Omental fat pad (tissue), 4 donors: ENCODE data around the gene CNOT10. TPM values are rescaled to one million over a fixed set of nuclear protein-coding genes. Genes with fewer than 3 reads are reported as not detected.

Source experiments
- ATAC-seq: fragments of 150-250 bp; one replicate; pipeline ENCODE4 v1.9.1; 2016; ENCODE audit warnings: mild to moderate bottlenecking, moderate library complexity; ENCODE audit not compliant: low FRiP score
- DNase-seq: peaks from one replicate; pipeline ENCODE4 v3.0.0-alpha.2; 2019; ENCODE audit warnings: low spot score
- total RNA-seq, 4 donors: library from RNA; depleted of rRNA; stranded (reverse); fragments of >200 nt; gene quantifications; one replicate each; pipeline ENCODE4 v1.1.0, GENCODE V29; 2016
- TF ChIP-seq, protein P1 (sequence below), 3 donors: fragments of 450-650 bp; IDR thresholded peaks; one replicate each; pipeline ENCODE4 v1.5.1; 2016 to 2017; ENCODE audit warnings: antibody characterized with exemption in 3 of 3, mild to moderate bottlenecking in 3 of 3, moderate library complexity in 2 of 3

Gene CNOT10
- total RNA-seq, 4 donors from 2014 or later, result 10.3 to 24.0 (median 19.8) TPM

DNA sequence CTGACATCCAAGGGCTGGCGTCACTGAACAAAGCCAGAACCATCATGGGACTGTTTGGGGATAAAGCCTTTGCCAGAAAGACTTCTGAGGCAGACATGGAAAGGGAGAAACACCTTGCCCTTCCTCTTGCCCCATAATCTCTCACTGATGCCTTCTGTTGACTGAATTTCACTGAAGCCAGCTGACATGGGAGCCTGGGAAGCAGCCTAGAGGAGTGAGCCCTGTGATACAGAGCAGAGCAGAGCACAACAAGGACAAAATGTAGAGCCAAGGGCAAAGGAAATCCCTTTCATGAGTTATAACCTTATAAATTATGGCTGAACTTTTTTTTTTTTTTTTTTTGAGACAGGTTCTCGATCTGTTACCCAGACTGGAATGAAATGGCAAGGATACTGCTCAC is 9.8 kb upstream of the CNOT10 start:
- TF ChIP-seq, protein P1, sequence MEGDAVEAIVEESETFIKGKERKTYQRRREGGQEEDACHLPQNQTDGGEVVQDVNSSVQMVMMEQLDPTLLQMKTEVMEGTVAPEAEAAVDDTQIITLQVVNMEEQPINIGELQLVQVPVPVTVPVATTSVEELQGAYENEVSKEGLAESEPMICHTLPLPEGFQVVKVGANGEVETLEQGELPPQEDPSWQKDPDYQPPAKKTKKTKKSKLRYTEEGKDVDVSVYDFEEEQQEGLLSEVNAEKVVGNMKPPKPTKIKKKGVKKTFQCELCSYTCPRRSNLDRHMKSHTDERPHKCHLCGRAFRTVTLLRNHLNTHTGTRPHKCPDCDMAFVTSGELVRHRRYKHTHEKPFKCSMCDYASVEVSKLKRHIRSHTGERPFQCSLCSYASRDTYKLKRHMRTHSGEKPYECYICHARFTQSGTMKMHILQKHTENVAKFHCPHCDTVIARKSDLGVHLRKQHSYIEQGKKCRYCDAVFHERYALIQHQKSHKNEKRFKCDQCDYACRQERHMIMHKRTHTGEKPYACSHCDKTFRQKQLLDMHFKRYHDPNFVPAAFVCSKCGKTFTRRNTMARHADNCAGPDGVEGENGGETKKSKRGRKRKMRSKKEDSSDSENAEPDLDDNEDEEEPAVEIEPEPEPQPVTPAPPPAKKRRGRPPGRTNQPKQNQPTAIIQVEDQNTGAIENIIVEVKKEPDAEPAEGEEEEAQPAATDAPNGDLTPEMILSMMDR (IDR thresholded peaks at IDR 0.05), result no peak
- DNase-seq (no peak), ATAC-seq (no peak)

DNA sequence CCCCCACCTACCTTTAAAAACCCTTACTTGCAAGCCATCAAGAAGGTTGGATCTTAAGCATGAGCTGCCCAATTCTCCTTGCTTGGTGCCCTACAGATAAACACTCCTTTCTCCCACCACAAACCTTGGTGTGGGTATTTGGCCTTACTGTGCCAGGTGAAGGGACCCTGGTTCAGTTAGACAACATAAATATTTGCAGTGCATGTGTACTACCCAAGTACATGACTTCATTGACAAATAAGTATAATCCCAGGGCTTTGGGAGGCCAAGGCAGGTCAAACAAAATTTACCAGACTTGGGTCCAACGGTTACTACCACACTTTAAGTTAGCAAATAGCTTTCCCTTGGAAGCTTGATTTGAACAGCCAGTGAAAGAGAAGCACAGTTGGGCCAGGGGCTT is 9.3 kb upstream of the CNOT10 start:
- DNase-seq, result no peak
- TF ChIP-seq, protein P1 (IDR thresholded peaks at IDR 0.05), result no peak
- no peak for ATAC-seq

DNA sequence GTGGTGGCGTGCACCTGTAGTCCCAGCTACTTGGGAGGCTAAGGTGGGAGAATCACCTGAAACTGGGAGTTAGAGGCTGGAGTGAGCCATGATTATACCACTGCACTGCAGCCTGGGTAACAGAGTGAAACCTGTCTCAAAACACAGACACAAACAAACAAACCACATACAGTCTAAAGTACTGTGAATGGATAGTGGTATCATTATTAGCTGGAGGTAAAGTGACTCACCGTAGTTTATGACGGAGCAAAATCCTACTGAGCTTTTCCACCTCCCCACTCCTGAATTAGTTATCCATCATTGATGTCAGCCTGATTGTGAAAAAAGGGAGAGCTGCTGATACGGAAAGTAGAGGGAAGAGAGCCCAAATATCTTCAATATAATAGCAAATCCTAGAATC is 3.2 kb upstream of the CNOT10 start:
- TF ChIP-seq, protein P1 (IDR thresholded peaks at IDR 0.05), result no peak
- no peak for ATAC-seq

DNA sequence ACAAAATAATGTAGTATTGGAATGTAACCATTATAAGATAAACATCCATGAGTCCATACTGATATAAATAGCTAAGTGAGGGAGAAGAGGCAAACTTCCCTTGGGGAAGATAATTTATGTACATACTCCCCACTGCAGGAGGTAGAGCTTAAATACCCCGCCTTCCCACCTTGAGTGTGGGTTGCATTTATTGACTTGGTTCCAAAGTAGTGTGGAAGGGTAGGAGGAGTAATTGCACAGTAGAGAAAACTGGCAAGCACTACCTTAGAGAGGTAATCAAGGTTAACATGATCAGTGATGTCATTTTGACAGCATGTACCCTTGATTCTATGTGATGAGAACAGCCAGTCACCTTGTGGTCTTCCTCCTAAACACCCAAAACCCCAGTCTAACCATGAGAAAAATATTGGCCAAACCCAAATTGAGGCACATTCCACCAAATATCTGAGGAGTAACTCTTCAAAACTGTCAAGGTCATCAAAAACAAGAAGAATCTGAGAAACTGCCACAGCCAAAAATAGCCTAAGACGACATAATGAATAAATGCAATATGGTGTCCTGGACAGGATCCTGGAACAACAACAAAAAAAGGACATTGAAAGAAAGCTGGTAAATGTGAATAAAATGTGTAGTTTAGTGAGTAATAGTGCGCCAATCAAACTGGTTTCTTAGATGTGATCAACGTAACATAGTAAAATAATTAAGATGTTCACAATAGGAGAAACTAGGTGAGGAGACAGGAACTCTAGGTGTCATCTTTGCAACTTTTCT is 774 bp upstream of the CNOT10 start:
- ATAC-seq, result no peak
- TF ChIP-seq, protein P1 (IDR thresholded peaks at IDR 0.05), result no peak

More for the DNA sequence above, 3.2 kb upstream of the CNOT10 start:
- DNase-seq, result no peak

DNA sequence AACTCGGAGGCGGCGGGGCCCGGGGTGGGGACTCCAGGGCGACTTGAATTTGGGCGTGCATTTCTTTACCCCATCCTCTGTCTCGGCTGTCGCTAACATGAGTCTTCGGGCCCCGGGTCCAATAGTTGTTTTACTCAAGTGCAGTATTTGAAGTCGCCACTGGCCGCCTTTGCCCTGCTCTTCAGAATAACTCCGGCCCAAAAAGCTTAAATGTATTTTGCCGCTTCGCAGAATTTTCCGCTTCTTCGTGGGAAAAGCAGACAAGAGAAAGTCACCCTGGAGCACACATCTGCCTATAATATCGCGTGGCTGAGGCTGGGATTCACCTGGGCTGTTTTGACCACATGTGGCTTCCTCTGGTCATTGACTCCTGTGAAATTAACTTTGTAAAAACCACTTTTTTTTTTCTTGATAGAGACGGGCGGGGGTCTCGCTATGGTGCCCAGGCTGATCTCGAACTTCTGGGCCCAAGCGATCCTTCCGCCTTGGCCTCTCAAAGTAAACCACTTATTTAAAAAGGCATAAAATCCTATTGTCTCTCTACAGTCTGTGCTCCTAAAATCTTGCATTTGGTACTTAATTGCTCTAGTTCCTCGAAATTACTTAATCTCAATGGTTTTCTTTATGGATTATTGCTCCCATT is 676 bp downstream of the CNOT10 start:
- DNase-seq, result no peak
- TF ChIP-seq, protein P1 (IDR thresholded peaks at IDR 0.05), result no peak
- ATAC-seq, result no peak

More for the DNA sequence above, 774 bp upstream of the CNOT10 start:
- DNase-seq, result no peak

DNA sequence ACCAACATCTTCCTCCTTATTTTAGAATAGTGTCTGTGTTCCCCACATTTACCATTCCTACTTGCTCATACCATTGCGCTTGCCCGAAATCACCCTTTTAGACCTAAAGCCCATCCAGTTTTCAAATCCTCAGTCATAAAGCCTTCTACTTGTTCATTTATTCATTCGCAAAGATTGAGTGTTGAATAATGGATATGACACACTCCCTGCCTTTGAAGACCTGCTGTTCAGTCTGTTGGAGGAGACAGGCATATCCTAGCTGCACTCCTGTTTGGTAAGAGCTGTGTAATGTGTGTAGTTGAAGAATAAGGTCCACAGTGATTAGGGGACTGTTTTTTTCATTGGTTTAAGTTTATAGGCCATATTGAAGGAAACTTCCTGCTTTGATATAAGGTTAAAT is 1.7 kb downstream of the CNOT10 start:
- TF ChIP-seq, protein P1 (IDR thresholded peaks at IDR 0.05), result no peak
- ATAC-seq (no peak), DNase-seq (no peak)

DNA sequence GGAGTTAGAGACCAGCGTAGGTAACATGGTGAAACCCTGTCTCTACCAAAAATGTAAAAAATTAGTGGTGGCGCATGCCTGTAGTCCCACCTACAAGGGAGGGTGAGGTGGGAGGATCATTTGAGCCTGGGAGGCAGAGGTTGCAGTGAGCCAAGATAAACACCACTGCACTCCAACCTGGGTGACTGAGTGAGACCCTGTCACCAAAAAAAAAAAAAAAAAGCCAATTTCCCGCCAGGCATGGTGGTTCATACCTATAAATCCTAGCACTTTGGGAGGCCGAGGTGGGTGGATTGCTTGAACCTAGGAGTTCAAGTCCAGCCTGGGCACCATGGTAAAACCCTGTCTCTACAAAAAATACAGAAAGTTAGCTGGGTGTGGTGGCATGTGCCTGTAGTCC is 6.9 kb downstream of the CNOT10 start:
- ATAC-seq (no peak), DNase-seq (no peak)
- TF ChIP-seq, protein P1 (IDR thresholded peaks at IDR 0.05), result no peak
